Measurements from ENCODE around the gene MED16. TPM values are rescaled to one million over a fixed set of nuclear protein-coding genes. Genes with fewer than 3 reads are reported as not detected.

The MED16 gene
- total and polyA plus RNA-seq, 2 of the 13 experiments (the other 11 are each of a cell fraction or from before 2014, with no cell fraction given), result 13.3 to 14.8 TPM

GRCh38 chr19:844546-844971 is 48.4 kb downstream of the MED16 start:
- POLR2A ChIA-PET, result no interaction called here
- Histone ChIP-seq H3K79me2 (ENCODE audit: insufficient read depth, low read length) (no peaks in the 10 kb centered on the region), H2AFZ (ENCODE audit: low read length) (no peak overlapping the region), H3K27me3 (ENCODE audit: control insufficient read depth in 1 of 2, insufficient read depth in 2 of 2, low read length in 2 of 2) (peaks cover 18 to 71% of the 10 kb centered on the region in 2 experiments), H3K4me2 (ENCODE audit: low read depth, low read length) (no peak overlapping the region), H3K27ac (ENCODE audit: extremely low read length, insufficient read depth, low read length) (no peak overlapping the region), H4K20me1 (ENCODE audit: insufficient read depth, low read length) (no peaks in the 10 kb centered on the region), H3K36me3 (replicated peaks in 1 of 2; ENCODE audit: control insufficient read depth in 1 of 2, insufficient read depth in 2 of 2, low read length in 2 of 2) (no peaks in the 10 kb centered on the region), H3K9ac (ENCODE audit: insufficient read depth, low read depth, low read length) (no peak overlapping the region), H3K4me1 (ENCODE audit: insufficient read depth, low read length) (peaks cover 23% of the 10 kb centered on the region), H3K4me3 (replicated peaks in 1 of 3; ENCODE audit: insufficient read depth in 1 of 3, low read depth in 2 of 3, low read length in 3 of 3) (no peak overlapping the region; a peak in 1 of 6 replicates), H3K9me3 (ENCODE audit: low read length) (no peaks in the 10 kb centered on the region)
- CTCF ChIA-PET (ENCODE audit: low intra/inter-chr PET ratio, low total read pairs), result no interaction called here
- DNase-seq (ENCODE audit: low spot score) (no peak), FAIRE-seq (no peak), ATAC-seq (no peak)
- in situ Hi-C loops (cut with HindIII; ENCODE audit: extremely low pct_ligation_motif_present, low pct_unique_long_range_greater_than_20kb), result no loop called here
- 6% methylated on average over 11 of the region's 11 CpGs for WGBS (ENCODE audit: low lambda C conversion rate)
- no TSS peak for BruUV-seq (replicated peaks)
- TF ChIP-seq SMAD3 (CRISPR knock-in tag; IDR thresholded peaks at IDR 0.05) (no peak), ZSCAN25 (CRISPR knock-in tag; IDR thresholded peaks at IDR 0.05) (0 out of 2 replicates have a peak, but pooled peaks have one; percentile 9), GTF3A (CRISPR knock-in tag; conservative IDR thresholded peaks at IDR 0.05) (no peak), ZKSCAN8 (CRISPR knock-in tag; IDR thresholded peaks at IDR 0.05; ENCODE audit: borderline replicate concordance) (peak; percentile 89)
- TF ChIP-seq, protein P1, sequence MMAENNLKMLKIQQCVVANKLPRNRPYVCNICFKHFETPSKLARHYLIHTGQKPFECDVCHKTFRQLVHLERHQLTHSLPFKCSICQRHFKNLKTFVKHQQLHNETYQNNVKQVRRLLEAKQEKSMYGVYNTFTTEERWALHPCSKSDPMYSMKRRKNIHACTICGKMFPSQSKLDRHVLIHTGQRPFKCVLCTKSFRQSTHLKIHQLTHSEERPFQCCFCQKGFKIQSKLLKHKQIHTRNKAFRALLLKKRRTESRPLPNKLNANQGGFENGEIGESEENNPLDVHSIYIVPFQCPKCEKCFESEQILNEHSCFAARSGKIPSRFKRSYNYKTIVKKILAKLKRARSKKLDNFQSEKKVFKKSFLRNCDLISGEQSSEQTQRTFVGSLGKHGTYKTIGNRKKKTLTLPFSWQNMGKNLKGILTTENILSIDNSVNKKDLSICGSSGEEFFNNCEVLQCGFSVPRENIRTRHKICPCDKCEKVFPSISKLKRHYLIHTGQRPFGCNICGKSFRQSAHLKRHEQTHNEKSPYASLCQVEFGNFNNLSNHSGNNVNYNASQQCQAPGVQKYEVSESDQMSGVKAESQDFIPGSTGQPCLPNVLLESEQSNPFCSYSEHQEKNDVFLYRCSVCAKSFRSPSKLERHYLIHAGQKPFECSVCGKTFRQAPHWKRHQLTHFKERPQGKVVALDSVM (CRISPR knock-in tag; IDR thresholded peaks at IDR 0.05), result peak; percentile 42; the same call in 1 of the 2 replicates
- intact Hi-C loops (cut with micrococcal nuclease; ENCODE audit: unreplicated experiment), result no loop called here

DNA sequence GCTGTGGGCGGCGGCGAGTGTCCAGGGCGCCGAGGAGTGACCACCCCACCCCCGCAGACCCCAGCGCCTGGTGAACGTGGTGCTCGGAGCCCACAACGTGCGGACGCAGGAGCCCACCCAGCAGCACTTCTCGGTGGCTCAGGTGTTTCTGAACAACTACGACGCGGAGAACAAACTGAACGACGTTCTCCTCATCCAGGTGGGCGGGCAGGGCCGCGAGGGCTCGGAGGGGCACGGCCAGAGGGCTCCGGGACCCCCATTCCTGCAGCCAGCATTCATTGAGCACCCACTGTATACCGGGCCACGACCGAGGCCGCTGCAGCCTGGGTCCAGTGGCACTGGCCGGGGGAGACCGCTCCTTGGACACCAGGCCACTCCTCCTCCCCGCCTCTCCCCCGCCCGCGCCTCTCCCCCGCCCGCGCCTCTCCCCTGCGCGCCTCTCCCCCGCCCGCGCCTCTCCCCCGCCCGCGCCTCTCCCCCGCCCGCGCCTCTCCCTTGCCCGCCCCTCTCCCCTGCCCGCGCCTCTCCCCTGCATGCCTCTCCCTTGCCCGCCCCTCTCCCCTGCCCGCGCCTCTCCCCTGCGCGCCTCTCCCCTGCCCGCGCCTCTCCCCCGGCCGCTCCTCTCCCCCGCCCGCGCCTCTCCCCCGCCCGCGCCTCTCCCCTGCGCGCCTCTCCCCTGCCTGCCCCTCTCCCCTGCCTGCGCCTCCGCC is 49.0 kb downstream of the MED16 start:
- 10% methylated on average over 25 of the region's 70 CpGs for WGBS (ENCODE audit: low lambda C conversion rate)
- peak overlapping the region; percentile 71 for H3K4me2 ChIP-seq (ENCODE audit: low read depth, low read length)
- no peak; the same call in 2 of the 3 replicates for ATAC-seq

More for the DNA sequence above, 49.0 kb downstream of the MED16 start:
- CTCF ChIA-PET (ENCODE audit: low intra/inter-chr PET ratio, low total read pairs), result no interaction called here
- no peak for FAIRE-seq
- POLR2A ChIA-PET, result no interaction called here
- peaks cover 18 to 73% of the 10 kb centered on the region in 2 experiments for H3K27me3 ChIP-seq (ENCODE audit: control insufficient read depth in 1 of 2, insufficient read depth in 2 of 2, low read length in 2 of 2)
- no peaks in the 10 kb centered on the region for H4K20me1 ChIP-seq (ENCODE audit: insufficient read depth, low read length)
- H2AFZ ChIP-seq (ENCODE audit: low read length), result no peak overlapping the region
- H3K27ac ChIP-seq (ENCODE audit: extremely low read length, insufficient read depth, low read length), result no peak overlapping the region
- H3K9ac ChIP-seq (ENCODE audit: insufficient read depth, low read depth, low read length), result no peak overlapping the region
- in situ Hi-C loops (cut with HindIII; ENCODE audit: extremely low pct_ligation_motif_present, low pct_unique_long_range_greater_than_20kb) (no loop called here), intact Hi-C loops (cut with micrococcal nuclease; ENCODE audit: unreplicated experiment) (no loop called here)
- DNase-seq (ENCODE audit: low spot score), result no peak
- H3K4me1 ChIP-seq (ENCODE audit: insufficient read depth, low read length), result peaks cover 29% of the 10 kb centered on the region
- no peaks in the 10 kb centered on the region for H3K9me3 ChIP-seq (ENCODE audit: low read length)
- no peaks in the 10 kb centered on the region for H3K79me2 ChIP-seq (ENCODE audit: insufficient read depth, low read length)
- peak; percentile 96 for TF ChIP-seq ZKSCAN8 (CRISPR knock-in tag; IDR thresholded peaks at IDR 0.05; ENCODE audit: borderline replicate concordance)
- TF ChIP-seq ZNF326 (CRISPR knock-in tag; IDR thresholded peaks at IDR 0.05; ENCODE audit: borderline replicate concordance), result no peak
- peak; percentile 95; the same call in 1 of the 2 replicates for TF ChIP-seq ZSCAN25 (CRISPR knock-in tag; IDR thresholded peaks at IDR 0.05)
- no peak for TF ChIP-seq PRPF4 (IDR thresholded peaks at IDR 0.05; ENCODE audit: low read depth, low read length, poor library complexity, severe bottlenecking)
- 0 out of 2 replicates have a peak, but pooled peaks have one; percentile 2 for TF ChIP-seq ZNF121 (CRISPR knock-in tag; IDR thresholded peaks at IDR 0.05)
- TF ChIP-seq SOX13 (IDR thresholded peaks at IDR 0.05), result no peak
- no peak for TF ChIP-seq SOX13 (CRISPR knock-in tag; conservative IDR thresholded peaks at IDR 0.05 in 1 of 2, IDR thresholded peaks at IDR 0.05 in 1 of 2)
- TF ChIP-seq ZNF720 (CRISPR knock-in tag; IDR thresholded peaks at IDR 0.05), result no peak
- TF ChIP-seq ZNF816 (CRISPR knock-in tag; IDR thresholded peaks at IDR 0.05; ENCODE audit: borderline replicate concordance), result no peak
- TF ChIP-seq PHF20 (CRISPR knock-in tag; IDR thresholded peaks at IDR 0.05), result no peak
- peak overlapping the region in 2 of 3 experiments; percentile 19 to 64; a peak in 3 of 6 replicates for H3K4me3 ChIP-seq (replicated peaks in 1 of 3; ENCODE audit: insufficient read depth in 1 of 3, low read depth in 2 of 3, low read length in 3 of 3)
- BruUV-seq (replicated peaks), result no TSS peak
- no peaks in the 10 kb centered on the region for H3K36me3 ChIP-seq (replicated peaks in 1 of 2; ENCODE audit: control insufficient read depth in 1 of 2, insufficient read depth in 2 of 2, low read length in 2 of 2)
